Measurements from ENCODE around the gene ABCC4.

ABCC4 gene

DNA sequence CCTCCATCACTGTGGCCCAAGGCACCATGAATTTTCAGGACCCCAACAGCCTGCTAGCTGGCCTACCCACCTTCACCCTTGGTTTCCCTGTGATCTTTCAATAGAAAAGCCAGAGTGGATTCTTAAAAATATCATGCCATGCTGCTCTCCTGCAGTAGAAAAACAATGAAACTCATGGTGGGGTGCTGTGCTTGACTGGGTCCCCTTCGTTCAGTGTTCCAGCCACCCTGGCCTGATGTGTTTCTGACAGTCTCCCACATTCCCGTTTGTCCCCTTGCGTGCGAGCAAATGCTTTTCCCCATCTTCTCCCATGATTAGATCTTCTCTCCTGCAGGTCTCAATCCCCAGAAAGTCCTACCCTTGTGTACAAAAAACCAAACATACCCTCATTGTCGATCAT, 43.2 kb downstream of the ABCC4 start:
- no peak for DNase-seq (ENCODE audit: low read depth, low spot score)
- H3K27ac ChIP-seq = no peak overlapping the region
- TF ChIP-seq POLR2AphosphoS5 (IDR thresholded peaks at IDR 0.05; ENCODE audit: borderline replicate concordance, low read depth, low read length) = no peak
- TF ChIP-seq FOXP2 (optimal IDR thresholded peaks at IDR 0.05; ENCODE audit: control extremely low read depth, extremely low read length, insufficient read depth) = no peak
- TF ChIP-seq EZH2 (IDR thresholded peaks at IDR 0.05) = no peak
- H3K9me3 ChIP-seq (ENCODE audit: low read depth, low read length) = no peaks in the 10 kb centered on the region
- H3K9ac ChIP-seq (ENCODE audit: insufficient read length) = no peak overlapping the region
- H3K4me3 ChIP-seq = no peak overlapping the region
- H3K36me3 ChIP-seq (ENCODE audit: insufficient read depth, low read length) = no peaks in the 10 kb centered on the region

DNA sequence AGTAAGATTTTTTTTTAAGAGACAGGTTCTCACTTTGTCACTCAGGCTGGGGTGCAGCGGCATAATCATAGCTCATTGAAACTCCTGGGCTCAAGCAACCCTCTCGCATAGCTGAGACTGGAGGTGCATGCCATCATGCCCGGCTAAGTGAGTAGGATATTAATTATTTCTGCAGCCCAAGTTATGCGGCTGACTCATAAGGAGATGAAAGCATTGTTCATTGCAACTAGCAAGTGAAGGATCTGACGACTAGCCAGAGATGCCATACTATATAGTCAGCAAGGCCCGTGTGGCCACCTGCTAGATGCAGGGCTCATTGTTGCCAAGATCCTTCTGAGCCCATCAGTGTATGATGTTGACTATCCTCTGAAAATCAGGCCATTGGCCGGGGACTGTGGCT, 45.2 kb downstream of the ABCC4 start:
- Histone ChIP-seq H3K9ac (ENCODE audit: insufficient read length) (no peak overlapping the region), H3K27ac (no peak overlapping the region), H3K4me3 (no peak overlapping the region), H3K9me3 (ENCODE audit: low read depth, low read length) (no peaks in the 10 kb centered on the region), H3K36me3 (ENCODE audit: insufficient read depth, low read length) (no peaks in the 10 kb centered on the region)
- TF ChIP-seq EZH2 (IDR thresholded peaks at IDR 0.05) (no peak), FOXP2 (optimal IDR thresholded peaks at IDR 0.05; ENCODE audit: control extremely low read depth, extremely low read length, insufficient read depth) (no peak), POLR2AphosphoS5 (IDR thresholded peaks at IDR 0.05; ENCODE audit: borderline replicate concordance, low read depth, low read length) (no peak)
- no peak for DNase-seq (ENCODE audit: low read depth, low spot score)

GRCh38 chr13:95255072-95255732, 46.0 kb downstream of the ABCC4 start:
- H3K9ac ChIP-seq (ENCODE audit: insufficient read length) = no peak overlapping the region
- no peaks in the 10 kb centered on the region for H3K36me3 ChIP-seq (ENCODE audit: insufficient read depth, low read length)
- DNase-seq (ENCODE audit: low read depth, low spot score) = no peak
- H3K4me3 ChIP-seq = no peak overlapping the region
- no peak overlapping the region for H3K27ac ChIP-seq
- no peaks in the 10 kb centered on the region for H3K9me3 ChIP-seq (ENCODE audit: low read depth, low read length)
- TF ChIP-seq FOXP2 (optimal IDR thresholded peaks at IDR 0.05; ENCODE audit: control extremely low read depth, extremely low read length, insufficient read depth) (no peak), POLR2AphosphoS5 (IDR thresholded peaks at IDR 0.05; ENCODE audit: borderline replicate concordance, low read depth, low read length) (no peak), EZH2 (IDR thresholded peaks at IDR 0.05) (no peak)

GRCh38 chr13:95254339-95254738, 46.9 kb downstream of the ABCC4 start:
- no peaks in the 10 kb centered on the region for H3K9me3 ChIP-seq (ENCODE audit: low read depth, low read length)
- no peak overlapping the region for H3K27ac ChIP-seq
- DNase-seq (ENCODE audit: low read depth, low spot score) = no peak
- no peaks in the 10 kb centered on the region for H3K36me3 ChIP-seq (ENCODE audit: insufficient read depth, low read length)
- no peak overlapping the region for H3K4me3 ChIP-seq
- TF ChIP-seq FOXP2 (optimal IDR thresholded peaks at IDR 0.05; ENCODE audit: control extremely low read depth, extremely low read length, insufficient read depth) = no peak
- TF ChIP-seq EZH2 (IDR thresholded peaks at IDR 0.05) = no peak
- no peak for TF ChIP-seq POLR2AphosphoS5 (IDR thresholded peaks at IDR 0.05; ENCODE audit: borderline replicate concordance, low read depth, low read length)
- no peak overlapping the region for H3K9ac ChIP-seq (ENCODE audit: insufficient read length)

DNA sequence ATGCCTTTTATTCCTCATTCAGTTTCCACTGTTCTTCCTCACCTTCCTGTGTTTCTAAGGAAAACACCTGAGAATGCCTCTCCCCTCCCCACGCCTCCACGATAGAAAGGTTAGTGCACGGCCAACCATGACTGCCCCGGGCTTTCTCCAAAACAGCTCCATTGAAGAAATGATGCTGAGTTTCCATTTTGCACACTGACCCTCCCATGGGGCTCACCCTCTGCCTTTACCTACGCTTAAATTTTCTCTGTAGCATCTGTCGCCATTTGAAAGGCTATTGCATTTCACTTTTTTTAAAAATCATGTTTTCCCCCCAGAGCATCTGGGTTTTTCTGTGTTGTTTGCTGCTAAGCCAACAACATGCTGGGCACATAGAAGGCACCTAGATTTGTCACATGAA, 48.2 kb downstream of the ABCC4 start:
- no peak overlapping the region for H3K9ac ChIP-seq (ENCODE audit: insufficient read length)
- no peak overlapping the region for H3K4me3 ChIP-seq
- no peak overlapping the region for H3K27ac ChIP-seq
- no peak for TF ChIP-seq EZH2 (IDR thresholded peaks at IDR 0.05)
- TF ChIP-seq POLR2AphosphoS5 (IDR thresholded peaks at IDR 0.05; ENCODE audit: borderline replicate concordance, low read depth, low read length) = no peak
- TF ChIP-seq FOXP2 (optimal IDR thresholded peaks at IDR 0.05; ENCODE audit: control extremely low read depth, extremely low read length, insufficient read depth) = no peak
- no peaks in the 10 kb centered on the region for H3K36me3 ChIP-seq (ENCODE audit: insufficient read depth, low read length)
- H3K9me3 ChIP-seq (ENCODE audit: low read depth, low read length) = no peaks in the 10 kb centered on the region
- DNase-seq (ENCODE audit: low read depth, low spot score) = no peak

DNA sequence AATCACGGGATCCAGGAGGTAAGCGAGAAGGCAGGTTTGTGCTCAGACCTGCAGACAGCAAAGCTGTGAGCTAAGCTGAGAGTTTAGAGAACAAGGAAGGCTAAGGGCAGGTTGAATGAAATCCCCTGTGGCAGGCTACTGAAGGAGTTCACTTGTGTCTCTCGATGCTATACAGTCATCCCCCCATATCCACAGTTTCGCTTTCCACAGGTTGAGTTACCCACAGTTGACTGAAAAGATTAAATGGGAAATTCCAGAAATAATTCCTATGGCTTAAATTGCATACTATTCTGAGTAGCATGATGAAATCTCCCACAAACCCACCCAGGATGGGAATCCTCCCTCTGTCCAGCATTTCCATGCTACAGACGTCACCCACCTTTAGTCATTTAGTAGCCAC, 49.6 kb downstream of the ABCC4 start:
- DNase-seq (ENCODE audit: low read depth, low spot score) = no peak
- H3K27ac ChIP-seq = no peak overlapping the region
- H3K9me3 ChIP-seq (ENCODE audit: low read depth, low read length) = no peaks in the 10 kb centered on the region
- H3K4me3 ChIP-seq = no peak overlapping the region
- no peak for TF ChIP-seq EZH2 (IDR thresholded peaks at IDR 0.05)
- TF ChIP-seq POLR2AphosphoS5 (IDR thresholded peaks at IDR 0.05; ENCODE audit: borderline replicate concordance, low read depth, low read length) = no peak
- TF ChIP-seq FOXP2 (optimal IDR thresholded peaks at IDR 0.05; ENCODE audit: control extremely low read depth, extremely low read length, insufficient read depth) = no peak
- no peak overlapping the region for H3K9ac ChIP-seq (ENCODE audit: insufficient read length)
- peaks cover under 1% of the 10 kb centered on the region; the same call in 1 of the 2 replicates for H3K36me3 ChIP-seq (ENCODE audit: insufficient read depth, low read length)

DNA sequence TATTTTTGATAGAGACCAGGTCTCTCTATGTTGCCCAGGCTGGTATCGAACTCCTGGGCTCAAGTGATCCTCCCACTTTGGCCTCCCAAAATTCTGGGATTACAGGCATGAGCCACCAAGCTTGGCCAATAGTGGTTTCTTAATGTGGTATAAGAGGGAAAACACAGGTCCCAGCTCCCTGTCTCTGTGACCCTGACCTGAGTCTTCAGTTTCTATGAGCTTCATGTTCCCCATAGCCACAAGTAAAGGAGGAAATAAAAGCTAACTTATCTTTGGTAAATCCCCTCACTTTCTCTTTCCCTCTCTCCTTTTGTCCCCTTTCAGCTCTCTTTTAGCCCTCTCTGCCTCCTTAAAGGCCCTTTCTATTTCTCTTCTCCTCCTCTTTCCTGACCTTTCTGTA, 50.3 kb downstream of the ABCC4 start:
- Histone ChIP-seq H3K36me3 (ENCODE audit: insufficient read depth, low read length) (peaks cover 3% of the 10 kb centered on the region; the same call in 1 of the 2 replicates), H3K9ac (ENCODE audit: insufficient read length) (no peak overlapping the region), H3K4me3 (no peak overlapping the region), H3K27ac (no peak overlapping the region), H3K9me3 (ENCODE audit: low read depth, low read length) (no peaks in the 10 kb centered on the region)
- no peak for DNase-seq (ENCODE audit: low read depth, low spot score)
- TF ChIP-seq EZH2 (IDR thresholded peaks at IDR 0.05) (no peak), FOXP2 (optimal IDR thresholded peaks at IDR 0.05; ENCODE audit: control extremely low read depth, extremely low read length, insufficient read depth) (no peak), POLR2AphosphoS5 (IDR thresholded peaks at IDR 0.05; ENCODE audit: borderline replicate concordance, low read depth, low read length) (no peak)

GRCh38 chr13:95248953-95249352, 52.3 kb downstream of the ABCC4 start:
- Histone ChIP-seq H3K36me3 (ENCODE audit: insufficient read depth, low read length) (peaks cover 3% of the 10 kb centered on the region; the same call in 1 of the 2 replicates), H3K9ac (ENCODE audit: insufficient read length) (no peak overlapping the region), H3K27ac (no peak overlapping the region), H3K9me3 (ENCODE audit: low read depth, low read length) (no peaks in the 10 kb centered on the region), H3K4me3 (no peak overlapping the region)
- DNase-seq (ENCODE audit: low read depth, low spot score) = no peak
- TF ChIP-seq FOXP2 (optimal IDR thresholded peaks at IDR 0.05; ENCODE audit: control extremely low read depth, extremely low read length, insufficient read depth) = no peak
- TF ChIP-seq POLR2AphosphoS5 (IDR thresholded peaks at IDR 0.05; ENCODE audit: borderline replicate concordance, low read depth, low read length) = no peak
- TF ChIP-seq EZH2 (IDR thresholded peaks at IDR 0.05) = no peak

DNA sequence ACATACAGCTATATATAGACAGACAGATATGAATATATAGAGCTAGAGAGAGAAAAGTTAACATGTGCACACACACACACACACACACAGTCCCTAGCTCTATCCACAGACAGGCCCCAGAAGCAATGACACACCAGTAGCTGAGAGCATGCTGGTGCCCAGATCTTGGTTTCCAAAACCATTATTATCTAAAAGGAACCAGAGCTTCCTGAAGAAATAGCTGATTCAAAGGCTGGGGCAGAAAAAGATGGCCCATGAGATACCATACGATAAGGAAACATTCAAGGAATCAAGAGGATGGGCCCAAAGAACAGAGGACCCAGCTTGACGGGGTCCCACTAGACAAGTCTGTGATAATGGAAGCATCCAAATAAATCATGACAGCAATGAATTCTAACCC, 53.4 kb downstream of the ABCC4 start:
- TF ChIP-seq FOXP2 (optimal IDR thresholded peaks at IDR 0.05; ENCODE audit: control extremely low read depth, extremely low read length, insufficient read depth) = no peak
- TF ChIP-seq EZH2 (IDR thresholded peaks at IDR 0.05) = no peak
- no peak for TF ChIP-seq POLR2AphosphoS5 (IDR thresholded peaks at IDR 0.05; ENCODE audit: borderline replicate concordance, low read depth, low read length)
- Histone ChIP-seq H3K9me3 (ENCODE audit: low read depth, low read length) (no peaks in the 10 kb centered on the region), H3K4me3 (no peak overlapping the region), H3K27ac (no peak overlapping the region), H3K36me3 (ENCODE audit: insufficient read depth, low read length) (peaks cover 3% of the 10 kb centered on the region; the same call in 1 of the 2 replicates), H3K9ac (ENCODE audit: insufficient read length) (no peak overlapping the region)
- no peak for DNase-seq (ENCODE audit: low read depth, low spot score)

Data from SK-N-MC (cell line).